Inferior parietal cortex (tissue), 1 donor: ENCODE measurements around the gene DENND1C.

Experiments
- DNase-seq: peaks from one replicate; pipeline ENCODE4 v3.0.0-alpha.2; 2016; ENCODE audit errors: extremely low spot score

DENND1C gene

GRCh38 chr19:6480848-6481415 lies 655 bp downstream of the DENND1C start:
- no peak for DNase-seq

GRCh38 chr19:6479836-6480398 lies 1.7 kb downstream of the DENND1C start:
- DNase-seq, result no peak

DNA sequence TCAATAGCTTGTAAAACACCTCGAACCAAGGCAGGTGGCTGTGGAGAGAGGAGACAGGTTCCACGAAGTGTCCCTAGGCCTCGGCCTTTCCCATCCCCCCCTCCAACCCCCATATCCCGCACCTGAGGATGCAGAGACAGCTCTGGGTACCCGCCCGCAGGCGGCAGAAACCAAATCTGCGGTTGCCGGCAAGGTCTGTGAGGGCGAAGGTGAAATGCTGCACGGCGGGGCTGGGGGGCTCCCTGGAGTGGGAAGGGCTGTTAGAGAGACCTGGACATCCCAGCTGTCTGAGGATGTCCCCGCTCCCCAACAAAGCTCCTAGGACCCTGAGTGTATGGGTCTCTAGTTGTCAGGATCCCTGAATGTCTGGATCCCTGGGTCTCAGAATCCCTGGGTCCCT lies 2.8 kb downstream of the DENND1C start:
- DNase-seq, result no peak

DNA sequence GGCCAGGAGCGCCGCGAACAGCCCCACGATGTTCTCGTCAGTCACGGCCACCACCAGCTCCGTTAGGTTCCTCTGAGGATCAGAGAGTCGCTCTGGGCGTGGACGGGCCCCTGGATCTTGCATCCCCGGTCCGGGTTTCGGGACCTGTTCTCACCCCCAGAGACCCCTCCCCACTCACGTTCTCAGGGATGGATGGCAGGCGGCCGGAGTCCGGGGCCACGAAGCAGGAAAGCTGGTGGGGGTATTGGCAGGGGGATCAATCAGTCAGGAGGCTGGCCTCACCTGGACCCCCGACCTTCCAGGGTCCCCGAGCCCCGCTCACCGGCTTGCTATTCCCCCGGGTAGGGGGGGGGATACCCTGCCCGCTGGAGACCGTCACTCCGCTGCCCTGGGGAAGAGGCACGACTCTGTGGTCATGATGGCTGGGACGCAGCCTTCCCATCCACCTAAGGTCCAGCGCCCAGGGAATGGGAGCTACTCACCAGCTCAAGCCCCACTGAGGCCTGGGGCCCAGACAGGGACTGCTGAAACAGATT lies 4.6 kb downstream of the DENND1C start:
- no peak for DNase-seq

DNA sequence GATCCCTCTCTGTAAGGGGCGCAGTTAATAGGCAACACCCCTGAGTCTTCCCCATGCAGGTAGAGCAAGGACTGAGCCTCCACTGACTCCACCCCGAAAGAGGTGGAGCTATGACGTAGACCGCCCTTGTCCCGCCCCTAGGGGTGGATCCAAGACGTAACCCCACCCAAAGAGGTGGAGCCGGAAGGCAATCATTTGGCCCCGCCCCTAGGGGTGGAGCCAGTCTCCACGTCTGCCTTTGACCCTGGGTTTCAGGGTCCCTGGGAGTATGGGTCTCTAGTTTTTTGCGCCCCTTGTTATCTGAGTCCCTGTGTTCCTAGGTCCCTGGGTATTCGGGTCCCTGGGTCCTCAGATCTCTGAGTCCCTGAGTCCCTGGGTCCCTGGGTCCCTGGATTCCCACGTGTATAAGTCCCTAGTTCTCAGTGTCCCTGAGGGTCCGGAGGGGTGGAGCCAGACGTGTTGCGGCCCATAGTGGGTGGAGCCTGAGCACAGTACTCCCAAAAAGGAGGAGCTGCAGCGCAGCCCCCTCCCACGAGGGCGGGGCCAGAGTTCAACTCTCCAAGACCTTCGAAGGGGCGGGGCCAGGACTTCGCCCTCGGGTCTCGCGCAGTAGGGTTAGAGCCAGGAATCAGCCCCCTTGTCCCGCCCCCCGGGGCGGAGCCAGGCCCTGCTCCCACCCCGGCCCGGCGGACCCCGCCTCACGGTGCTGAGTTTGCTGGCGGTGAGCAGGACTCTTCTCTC lies 5.3 kb downstream of the DENND1C start:
- DNase-seq, result peak; percentile 67

- DNase-seq, result no peak
These were observed 6.1 kb downstream of the DENND1C start for GRCh38 chr19:6475321-6476108.

DNA sequence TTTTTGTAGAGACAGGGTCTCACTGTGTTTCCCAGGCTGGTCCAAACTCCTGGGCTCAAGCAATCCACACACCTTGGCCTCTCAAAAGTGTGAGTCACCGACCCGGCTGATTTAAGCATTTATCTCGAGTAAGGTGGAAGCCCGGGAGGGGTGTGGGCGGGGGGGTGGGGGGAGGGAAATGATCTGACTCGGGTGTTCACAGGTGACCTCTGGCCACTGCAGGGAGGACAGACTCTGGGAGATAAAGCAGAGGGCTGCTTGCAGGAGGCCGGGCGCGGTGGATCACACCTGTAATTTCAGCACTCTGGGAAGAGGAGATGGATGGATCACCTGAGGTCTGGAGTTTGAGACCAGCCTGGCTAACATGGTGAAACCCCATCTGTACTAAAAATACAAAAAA lies 7.9 kb downstream of the DENND1C start:
- DNase-seq, result no peak

DNA sequence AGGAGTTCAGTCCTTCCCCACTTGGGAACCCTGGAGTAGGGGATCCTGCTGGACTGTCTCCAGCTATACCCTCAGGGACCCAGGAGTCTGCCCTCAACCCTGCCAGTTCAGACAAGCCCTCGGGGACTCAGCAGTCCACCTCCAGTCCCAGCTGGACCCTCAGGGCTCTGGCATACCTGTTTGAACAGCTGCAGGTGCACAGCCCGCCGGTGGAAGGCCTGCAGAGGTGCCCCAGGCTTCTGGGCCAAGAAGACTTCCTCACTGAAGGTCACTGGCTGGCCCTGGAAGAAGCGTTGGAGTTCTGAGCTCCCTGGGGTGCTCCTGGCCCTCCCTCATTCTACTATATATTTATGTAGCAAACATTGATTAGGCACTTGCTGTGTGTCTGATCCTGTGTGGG lies 8.9 kb downstream of the DENND1C start:
- no peak for DNase-seq

DNA sequence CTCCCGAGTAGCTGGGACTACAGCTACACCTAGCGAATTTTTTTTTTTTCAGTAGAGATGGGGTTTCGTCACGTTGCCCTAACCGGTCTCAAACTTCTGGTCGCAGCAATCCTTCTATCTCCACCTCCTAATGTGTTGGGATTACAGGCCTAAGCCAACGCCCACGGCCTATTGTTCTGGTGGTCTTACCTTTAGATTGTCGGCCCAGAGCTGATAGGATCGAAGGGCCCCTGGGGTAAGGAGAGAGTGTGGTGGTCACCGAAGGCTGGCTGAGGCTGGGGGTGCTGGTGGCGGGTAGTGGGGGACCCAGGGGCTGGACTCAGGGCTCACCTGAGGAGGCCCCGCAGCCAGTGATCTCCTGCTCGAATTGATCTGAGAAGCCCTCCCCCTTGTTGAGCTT lies 10.5 kb downstream of the DENND1C start:
- no peak for DNase-seq

GRCh38 chr19:6470173-6470572 lies 11.4 kb downstream of the DENND1C start:
- no peak for DNase-seq

- DNase-seq, result no peak
These were observed 14.2 kb downstream of the DENND1C start for GRCh38 chr19:6467384-6467783.

DNA sequence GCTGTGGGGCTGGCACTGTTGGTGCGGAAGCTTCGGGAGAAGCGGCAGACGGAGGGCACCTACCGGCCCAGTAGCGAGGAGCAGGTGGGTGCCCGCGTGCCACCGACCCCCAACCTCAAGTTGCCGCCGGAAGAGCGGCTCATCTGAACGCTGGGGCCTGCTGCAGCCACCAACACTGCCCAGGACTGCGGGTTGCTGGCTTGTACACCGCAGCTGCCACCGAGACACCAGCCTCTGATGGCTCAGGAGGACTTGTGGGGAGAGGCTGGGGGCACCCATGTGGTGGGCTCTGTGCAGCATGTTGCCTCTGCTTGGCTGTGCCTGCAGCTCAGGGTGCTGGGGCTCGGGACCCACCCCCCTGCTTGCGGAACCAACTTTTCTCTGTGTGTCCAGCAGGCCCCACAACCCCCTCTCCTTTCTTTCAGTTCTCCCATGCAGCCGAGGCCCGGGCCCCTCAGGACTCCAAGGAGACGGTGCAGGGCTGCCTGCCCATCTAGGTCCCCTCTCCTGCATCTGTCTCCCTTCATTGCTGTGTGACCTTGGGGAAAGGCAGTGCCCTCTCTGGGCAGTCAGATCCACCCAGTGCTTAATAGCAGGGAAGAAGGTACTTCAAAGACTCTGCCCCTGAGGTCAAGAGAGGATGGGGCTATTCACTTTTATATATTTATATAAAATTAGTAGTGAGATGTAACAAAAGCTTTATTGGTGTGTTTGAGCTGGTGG lies 14.9 kb downstream of the DENND1C start:
- DNase-seq, result no peak

DNA sequence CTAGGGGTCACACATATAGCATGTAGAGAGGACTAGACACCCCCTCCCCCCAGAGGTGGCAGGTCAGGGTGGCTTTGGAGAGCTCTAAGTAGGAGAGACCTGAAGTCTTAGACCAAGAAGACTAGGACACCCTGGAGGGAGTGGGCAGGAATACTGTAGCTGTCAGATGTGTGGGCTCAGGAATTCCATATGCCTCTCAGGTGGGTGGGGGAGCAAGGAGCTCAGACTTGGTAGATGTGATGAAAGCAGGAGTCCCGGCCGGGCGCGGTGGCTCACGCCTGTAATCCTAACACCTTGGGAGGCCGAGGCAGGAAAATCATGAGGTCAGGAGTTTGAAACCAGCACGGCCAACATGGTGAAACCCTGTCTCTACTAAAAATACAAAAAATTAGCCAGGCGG lies 15.9 kb downstream of the DENND1C start:
- DNase-seq, result no peak

- DNase-seq, result no peak
These were observed 16.6 kb downstream of the DENND1C start for GRCh38 chr19:6465006-6465405.

DNA sequence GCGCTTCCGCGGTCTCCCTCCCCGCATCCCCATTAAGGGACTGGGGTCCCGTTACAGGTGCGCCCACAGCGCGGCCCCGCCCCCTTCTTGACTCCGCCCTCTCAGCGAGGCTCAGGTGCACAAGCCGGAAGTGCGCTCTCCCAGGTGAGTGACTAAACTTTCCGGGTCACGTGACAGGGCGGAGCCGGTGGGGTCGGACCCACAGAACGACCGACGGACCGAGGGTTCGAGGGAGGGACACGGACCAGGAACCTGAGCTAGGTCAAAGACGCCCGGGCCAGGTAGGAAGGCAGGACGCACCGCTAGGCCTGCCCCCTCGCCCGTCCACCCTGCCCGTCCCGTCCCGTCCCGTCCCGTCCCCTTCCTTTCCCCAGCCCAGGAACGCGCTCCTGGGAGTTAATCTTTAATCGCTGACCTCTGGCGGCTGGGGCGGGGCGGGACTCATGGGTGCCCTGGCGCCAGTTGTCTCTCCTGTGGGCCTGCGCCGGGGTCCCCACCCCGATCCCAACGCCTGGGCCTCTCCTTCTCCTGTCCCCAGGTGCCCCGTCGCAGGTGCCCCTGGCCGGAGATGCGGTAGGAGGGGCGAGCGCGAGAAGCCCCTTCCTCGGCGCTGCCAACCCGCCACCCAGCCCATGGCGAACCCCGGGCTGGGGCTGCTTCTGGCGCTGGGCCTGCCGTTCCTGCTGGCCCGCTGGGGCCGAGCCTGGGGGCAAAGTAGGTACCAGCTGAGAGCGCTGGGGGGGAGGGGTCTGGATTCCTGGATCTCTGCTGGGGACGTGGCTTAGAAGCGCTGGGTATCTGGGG lies 17.3 kb downstream of the DENND1C start, which contains the start of gene CRB3:
Gene CRB3 (plus strand): TSS at position 202 of the 804 bp plus-strand sequence. CDS start 431 bp downstream, at position 633.
- DNase-seq, result no peak

GRCh38 chr19:6460099-6460884 lies 21.3 kb downstream of the DENND1C start:
- peak; percentile 99 for DNase-seq

DNA sequence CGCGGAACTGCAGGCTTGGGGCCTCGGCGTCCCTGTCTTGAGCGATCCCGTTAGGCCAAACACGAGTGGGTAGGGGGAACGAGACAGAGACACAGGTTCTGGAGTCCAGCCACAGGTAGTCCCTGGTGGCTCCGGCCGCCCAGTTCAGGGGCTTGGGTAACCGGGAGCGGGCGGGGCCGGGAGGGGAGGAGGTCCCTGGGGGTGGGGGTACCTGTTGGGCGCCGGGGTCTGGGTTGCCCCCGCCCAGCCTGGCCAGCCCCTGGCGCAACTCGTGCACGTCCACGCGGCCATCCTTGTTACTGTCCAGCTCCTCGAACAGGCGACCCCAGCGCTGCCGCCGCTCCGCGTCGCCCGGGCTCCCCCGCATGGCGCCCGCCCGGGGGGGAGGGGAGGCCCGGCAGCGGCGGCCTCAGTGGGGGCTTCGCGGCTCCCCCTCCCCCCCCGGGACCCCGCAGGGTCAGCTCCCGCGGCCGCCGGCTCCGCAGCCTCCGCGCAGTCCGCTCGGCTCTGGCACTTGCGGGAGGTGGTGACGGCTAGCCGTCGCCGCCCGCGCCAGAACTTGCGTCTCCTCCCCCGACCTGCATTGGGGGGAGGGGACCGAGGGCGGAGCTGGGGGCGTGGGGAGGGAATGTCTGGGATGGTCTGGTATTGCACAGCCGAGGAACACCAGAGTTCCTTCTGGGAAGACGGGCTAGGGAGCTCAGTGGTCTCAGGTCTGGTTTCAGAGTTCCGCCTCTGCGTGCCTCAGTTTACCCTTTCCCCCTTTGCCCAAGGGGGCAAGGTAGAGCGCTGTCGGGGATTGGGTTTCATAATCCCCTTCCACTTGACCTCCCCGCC lies 22.1 kb downstream of the DENND1C start, which contains the start of gene SLC25A23:
Gene SLC25A23 (minus strand): TSS at position 531 of the 837 bp plus-strand sequence. CDS start 164 bp downstream, at position 367.
- DNase-seq, result peak; percentile 68

GRCh38 chr19:6458695-6459261 lies 22.8 kb downstream of the DENND1C start:
- DNase-seq, result no peak
